Duodenal mucosa (tissue), 2 donors: ENCODE measurements around the gene GOLGA6B.
A peak's percentile ranks its signal among the peaks of the same experiment; 100 is the strongest.
"Not testable (repeated sequence)": the region's sequence is repeated elsewhere in the genome, so short reads cannot be mapped to it uniquely, and the experiment has no call there.

Experiments
- H3K27ac ChIP-seq: one replicate; pipeline ENCODE4 v1.7.0; 2013; ENCODE audit warnings: low read depth, low read length
- H3K27me3 ChIP-seq, 2 donors: one replicate each; pipeline ENCODE4 v1.7.0; 2013; ENCODE audit warnings: low read length in 2 of 2, control low read depth in 1 of 2; ENCODE audit not compliant: insufficient read depth in 2 of 2, control insufficient read depth in 1 of 2
- H3K36me3 ChIP-seq, 2 donors: one replicate each; pipeline ENCODE4 v1.7.0; 2013; ENCODE audit warnings: low read length in 2 of 2, control low read depth in 1 of 2; ENCODE audit not compliant: insufficient read depth in 2 of 2, control insufficient read depth in 1 of 2
- H3K4me1 ChIP-seq, 2 donors: one replicate each; pipeline ENCODE4 v1.7.0; 2013; ENCODE audit warnings: low read length in 2 of 2, control low read depth in 1 of 2; ENCODE audit not compliant: insufficient read depth in 2 of 2, control insufficient read depth in 1 of 2
- H3K4me3 ChIP-seq, 2 donors: one replicate each; pipeline ENCODE4 v1.7.0; 2013; ENCODE audit warnings: low read length in 2 of 2, low read depth in 1 of 2
- H3K9ac ChIP-seq, 2 donors: one replicate each; pipeline ENCODE4 v1.7.0; 2013; ENCODE audit warnings: low read length in 2 of 2, low read depth in 1 of 2
- H3K9me3 ChIP-seq, 2 donors: one replicate each; pipeline ENCODE4 v1.7.0; 2013; ENCODE audit warnings: low read length in 2 of 2, control low read depth in 1 of 2; ENCODE audit not compliant: control insufficient read depth in 1 of 2

Gene GOLGA6B

GRCh38 chr15:72669803-72670202 is 15.3 kb downstream of the GOLGA6B start:
- not testable (repeated sequence) for H3K9ac ChIP-seq, H3K27ac ChIP-seq, H3K27me3 ChIP-seq, H3K36me3 ChIP-seq, H3K9me3 ChIP-seq, H3K4me3 ChIP-seq, H3K4me1 ChIP-seq

GRCh38 chr15:72670656-72671352 is 16.3 kb downstream of the GOLGA6B start:
- H3K27me3 ChIP-seq, H3K9ac ChIP-seq, H3K36me3 ChIP-seq, H3K9me3 ChIP-seq, H3K27ac ChIP-seq, H3K4me1 ChIP-seq: not testable (repeated sequence)
- H3K4me3 ChIP-seq = peak overlapping the region; percentile 55 to 60

- H3K4me3 ChIP-seq = no peak overlapping the region
- H3K9me3 ChIP-seq = no peaks in the 10 kb centered on the region
- H3K9ac ChIP-seq = no peak overlapping the region
- H3K27ac ChIP-seq = no peak overlapping the region
- no peaks in the 10 kb centered on the region for H3K27me3 ChIP-seq
- H3K36me3 ChIP-seq = no peaks in the 10 kb centered on the region
- peaks cover 0 to 4% of the 10 kb centered on the region in 2 donors for H3K4me1 ChIP-seq
Measured at GRCh38 chr15:72671525-72671924, 17.0 kb downstream of the GOLGA6B start.

- Histone ChIP-seq H3K4me3 (no peak overlapping the region), H3K9ac (no peak overlapping the region), H3K27ac (no peak overlapping the region), H3K27me3 (no peaks in the 10 kb centered on the region), H3K36me3 (no peaks in the 10 kb centered on the region), H3K4me1 (no peaks in the 10 kb centered on the region), H3K9me3 (no peaks in the 10 kb centered on the region)
Measured at GRCh38 chr15:72676838-72677237, 22.3 kb downstream of the GOLGA6B start.

- peaks cover 0 to 5% of the 10 kb centered on the region in 2 donors for H3K4me1 ChIP-seq
- no peak overlapping the region for H3K4me3 ChIP-seq
- H3K9me3 ChIP-seq = no peaks in the 10 kb centered on the region
Measured at GRCh38 chr15:72680931-72681330, 26.4 kb downstream of the GOLGA6B start.

GRCh38 chr15:72682772-72683171 is 28.3 kb downstream of the GOLGA6B start:
- peaks cover 0 to 5% of the 10 kb centered on the region in 2 donors for H3K4me1 ChIP-seq
- no peak overlapping the region for H3K27ac ChIP-seq
- H3K9me3 ChIP-seq = no peaks in the 10 kb centered on the region
- H3K36me3 ChIP-seq = no peaks in the 10 kb centered on the region
- no peak overlapping the region for H3K4me3 ChIP-seq
- H3K27me3 ChIP-seq = no peaks in the 10 kb centered on the region
- no peak overlapping the region for H3K9ac ChIP-seq

More at GRCh38 chr15:72680931-72681330, 26.4 kb downstream of the GOLGA6B start:
- no peak overlapping the region for H3K9ac ChIP-seq
- no peak overlapping the region for H3K27ac ChIP-seq
- no peaks in the 10 kb centered on the region for H3K36me3 ChIP-seq
- H3K27me3 ChIP-seq = no peaks in the 10 kb centered on the region

GRCh38 chr15:72685301-72685924 is 30.9 kb downstream of the GOLGA6B start:
- H3K27ac ChIP-seq = peak overlapping the region; percentile 95
- H3K4me3 ChIP-seq = peak overlapping the region; percentile 94 to 99
- H3K4me1 ChIP-seq = peaks cover 0 to 5% of the 10 kb centered on the region in 2 donors
- peak overlapping the region; percentile 87 to 91 for H3K9ac ChIP-seq
- no peaks in the 10 kb centered on the region for H3K27me3 ChIP-seq
- no peaks in the 10 kb centered on the region for H3K9me3 ChIP-seq
- no peaks in the 10 kb centered on the region for H3K36me3 ChIP-seq

GRCh38 chr15:72685925-72686794 is 31.7 kb downstream of the GOLGA6B start, which contains the start of the genes BBS4 and HIGD2B:
BBS4 (plus strand) TSS chr15:72686207; CDS start chr15:72686228, 21 bp downstream.
HIGD2B (minus strand) TSS chr15:72686182; CDS start chr15:72676374, 9,808 bp downstream.
- no peaks in the 10 kb centered on the region for H3K9me3 ChIP-seq
- H3K27me3 ChIP-seq = no peaks in the 10 kb centered on the region
- no peaks in the 10 kb centered on the region for H3K36me3 ChIP-seq
- peak within 1 kb of the TSS; percentile 87 to 91 for H3K9ac ChIP-seq
- peak within 1 kb of the TSS; percentile 94 to 99 for H3K4me3 ChIP-seq
- peak within 1 kb of the TSS; percentile 95 for H3K27ac ChIP-seq
- H3K4me1 ChIP-seq = peaks cover 0 to 5% of the 10 kb centered on the region in 2 donors

GRCh38 chr15:72688697-72689096 is 34.2 kb downstream of the GOLGA6B start:
- Histone ChIP-seq H3K9ac (no peak overlapping the region), H3K36me3 (no peaks in the 10 kb centered on the region), H3K9me3 (no peaks in the 10 kb centered on the region), H3K4me1 (peaks cover 0 to 5% of the 10 kb centered on the region in 2 donors), H3K27me3 (no peaks in the 10 kb centered on the region), H3K4me3 (no peak overlapping the region), H3K27ac (no peak overlapping the region)

GRCh38 chr15:72690938-72691337 is 36.4 kb downstream of the GOLGA6B start:
- Histone ChIP-seq H3K36me3 (no peaks in the 10 kb centered on the region), H3K27me3 (no peaks in the 10 kb centered on the region), H3K4me1 (no peaks in the 10 kb centered on the region), H3K9ac (no peak overlapping the region), H3K4me3 (no peak overlapping the region), H3K27ac (no peak overlapping the region), H3K9me3 (no peaks in the 10 kb centered on the region)
